H1 (cell line): Measurements from ENCODE around the gene ARRDC1. TPM values are rescaled to one million over a fixed set of nuclear protein-coding genes. Genes with fewer than 3 reads are reported as not detected.

ENCODE experiments used
- CBX8 ChIP-seq: fragments of 300-800, 300-1000 bp; sonication (generic); IDR thresholded peaks from 2 replicates; pipeline ENCODE4 v1.7.1; 2016; ENCODE audit warnings: low read depth, low read length, borderline replicate concordance
- GABPA ChIP-seq: IDR thresholded peaks from 2 replicates; pipeline ENCODE4 v1.6.1; 2011; ENCODE audit warnings: mild to moderate bottlenecking, low read length, moderate library complexity, borderline replicate concordance; ENCODE audit not compliant: insufficient read depth
- NRF1 ChIP-seq: IDR thresholded peaks from 2 replicates; pipeline ENCODE4 v1.6.1; 2011; ENCODE audit warnings: mild to moderate bottlenecking, low read depth, low read length, improper control_type of control experiment
- SP2 ChIP-seq: IDR thresholded peaks from 2 replicates; pipeline ENCODE4 v1.6.1; 2012; ENCODE audit warnings: mild to moderate bottlenecking, low read length, inconsistent platforms
- TAF1 ChIP-seq: IDR thresholded peaks from 2 replicates; pipeline ENCODE4 v1.6.1; 2011; ENCODE audit warnings: mild to moderate bottlenecking, low read depth, low read length
- TEAD4 ChIP-seq: IDR thresholded peaks from 2 replicates; pipeline ENCODE4 v1.6.1; 2012; ENCODE audit warnings: low read depth, low read length, inconsistent platforms, mixed read lengths
- polyA plus RNA-seq, 7 experiments: library from polyadenylated mRNA; depleted of rRNA in 3 of 7; stranded (reverse) in 5 of 7; unstranded in 2 of 7; fragments of >200 nt in 5 of 7; fragments of 200-250 nt in 2 of 7; gene quantifications; 1 replicate in 5 of 7; 2 replicates in 1 of 7; 4 replicates in 1 of 7; pipeline versions ENCODE4 v1.2.1 to v1.2.3, GENCODE V29; 2011 to 2013; ENCODE audit warnings: missing spikeins in 2 of 7, mixed read lengths in 2 of 7
- total RNA-seq: library from RNA; stranded (reverse); fragmentation: NEBNext Ultra II Directional; extraction: Animal tissue kit (Norgen Biotek cat#: 25700); gene quantifications from 2 replicates; pipeline ENCODE4 v1.2.1, GENCODE V29; 2021
- TF ChIP-seq, protein P1 (sequence below): fragments of 300-600 bp; sonication (generic); IDR thresholded peaks from 2 replicates; pipeline ENCODE4 v1.7.1; 2012; ENCODE audit warnings: low read length, moderate library complexity, mild to moderate bottlenecking, inconsistent platforms; ENCODE audit not compliant: insufficient replicate concordance

ARRDC1 gene
- total and polyA plus RNA-seq, 2 of the 8 experiments (the other 6 are each of a cell fraction or from before 2014, with no cell fraction given), result 22.0 to 58.4 TPM

DNA sequence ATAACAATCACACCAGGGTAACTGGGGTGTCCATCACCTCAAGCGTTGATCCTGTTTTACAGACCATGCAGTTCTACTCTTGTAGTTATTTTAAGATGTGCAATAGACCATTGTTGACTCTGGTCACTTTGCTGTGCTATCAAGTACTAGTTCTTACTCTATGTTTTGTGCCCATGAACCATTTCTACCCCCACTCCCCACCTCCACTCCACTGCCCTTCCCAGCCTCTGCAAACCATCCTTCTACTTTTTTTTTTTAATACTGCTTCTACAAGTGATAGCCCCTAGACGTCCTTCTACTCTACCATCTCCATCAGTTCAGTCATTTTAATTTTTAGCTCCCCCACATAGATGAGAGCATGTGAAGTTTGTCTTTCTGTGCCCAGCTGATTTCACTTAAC lies 52.1 kb downstream of the ARRDC1 start (continued):
- TF ChIP-seq, protein P1, sequence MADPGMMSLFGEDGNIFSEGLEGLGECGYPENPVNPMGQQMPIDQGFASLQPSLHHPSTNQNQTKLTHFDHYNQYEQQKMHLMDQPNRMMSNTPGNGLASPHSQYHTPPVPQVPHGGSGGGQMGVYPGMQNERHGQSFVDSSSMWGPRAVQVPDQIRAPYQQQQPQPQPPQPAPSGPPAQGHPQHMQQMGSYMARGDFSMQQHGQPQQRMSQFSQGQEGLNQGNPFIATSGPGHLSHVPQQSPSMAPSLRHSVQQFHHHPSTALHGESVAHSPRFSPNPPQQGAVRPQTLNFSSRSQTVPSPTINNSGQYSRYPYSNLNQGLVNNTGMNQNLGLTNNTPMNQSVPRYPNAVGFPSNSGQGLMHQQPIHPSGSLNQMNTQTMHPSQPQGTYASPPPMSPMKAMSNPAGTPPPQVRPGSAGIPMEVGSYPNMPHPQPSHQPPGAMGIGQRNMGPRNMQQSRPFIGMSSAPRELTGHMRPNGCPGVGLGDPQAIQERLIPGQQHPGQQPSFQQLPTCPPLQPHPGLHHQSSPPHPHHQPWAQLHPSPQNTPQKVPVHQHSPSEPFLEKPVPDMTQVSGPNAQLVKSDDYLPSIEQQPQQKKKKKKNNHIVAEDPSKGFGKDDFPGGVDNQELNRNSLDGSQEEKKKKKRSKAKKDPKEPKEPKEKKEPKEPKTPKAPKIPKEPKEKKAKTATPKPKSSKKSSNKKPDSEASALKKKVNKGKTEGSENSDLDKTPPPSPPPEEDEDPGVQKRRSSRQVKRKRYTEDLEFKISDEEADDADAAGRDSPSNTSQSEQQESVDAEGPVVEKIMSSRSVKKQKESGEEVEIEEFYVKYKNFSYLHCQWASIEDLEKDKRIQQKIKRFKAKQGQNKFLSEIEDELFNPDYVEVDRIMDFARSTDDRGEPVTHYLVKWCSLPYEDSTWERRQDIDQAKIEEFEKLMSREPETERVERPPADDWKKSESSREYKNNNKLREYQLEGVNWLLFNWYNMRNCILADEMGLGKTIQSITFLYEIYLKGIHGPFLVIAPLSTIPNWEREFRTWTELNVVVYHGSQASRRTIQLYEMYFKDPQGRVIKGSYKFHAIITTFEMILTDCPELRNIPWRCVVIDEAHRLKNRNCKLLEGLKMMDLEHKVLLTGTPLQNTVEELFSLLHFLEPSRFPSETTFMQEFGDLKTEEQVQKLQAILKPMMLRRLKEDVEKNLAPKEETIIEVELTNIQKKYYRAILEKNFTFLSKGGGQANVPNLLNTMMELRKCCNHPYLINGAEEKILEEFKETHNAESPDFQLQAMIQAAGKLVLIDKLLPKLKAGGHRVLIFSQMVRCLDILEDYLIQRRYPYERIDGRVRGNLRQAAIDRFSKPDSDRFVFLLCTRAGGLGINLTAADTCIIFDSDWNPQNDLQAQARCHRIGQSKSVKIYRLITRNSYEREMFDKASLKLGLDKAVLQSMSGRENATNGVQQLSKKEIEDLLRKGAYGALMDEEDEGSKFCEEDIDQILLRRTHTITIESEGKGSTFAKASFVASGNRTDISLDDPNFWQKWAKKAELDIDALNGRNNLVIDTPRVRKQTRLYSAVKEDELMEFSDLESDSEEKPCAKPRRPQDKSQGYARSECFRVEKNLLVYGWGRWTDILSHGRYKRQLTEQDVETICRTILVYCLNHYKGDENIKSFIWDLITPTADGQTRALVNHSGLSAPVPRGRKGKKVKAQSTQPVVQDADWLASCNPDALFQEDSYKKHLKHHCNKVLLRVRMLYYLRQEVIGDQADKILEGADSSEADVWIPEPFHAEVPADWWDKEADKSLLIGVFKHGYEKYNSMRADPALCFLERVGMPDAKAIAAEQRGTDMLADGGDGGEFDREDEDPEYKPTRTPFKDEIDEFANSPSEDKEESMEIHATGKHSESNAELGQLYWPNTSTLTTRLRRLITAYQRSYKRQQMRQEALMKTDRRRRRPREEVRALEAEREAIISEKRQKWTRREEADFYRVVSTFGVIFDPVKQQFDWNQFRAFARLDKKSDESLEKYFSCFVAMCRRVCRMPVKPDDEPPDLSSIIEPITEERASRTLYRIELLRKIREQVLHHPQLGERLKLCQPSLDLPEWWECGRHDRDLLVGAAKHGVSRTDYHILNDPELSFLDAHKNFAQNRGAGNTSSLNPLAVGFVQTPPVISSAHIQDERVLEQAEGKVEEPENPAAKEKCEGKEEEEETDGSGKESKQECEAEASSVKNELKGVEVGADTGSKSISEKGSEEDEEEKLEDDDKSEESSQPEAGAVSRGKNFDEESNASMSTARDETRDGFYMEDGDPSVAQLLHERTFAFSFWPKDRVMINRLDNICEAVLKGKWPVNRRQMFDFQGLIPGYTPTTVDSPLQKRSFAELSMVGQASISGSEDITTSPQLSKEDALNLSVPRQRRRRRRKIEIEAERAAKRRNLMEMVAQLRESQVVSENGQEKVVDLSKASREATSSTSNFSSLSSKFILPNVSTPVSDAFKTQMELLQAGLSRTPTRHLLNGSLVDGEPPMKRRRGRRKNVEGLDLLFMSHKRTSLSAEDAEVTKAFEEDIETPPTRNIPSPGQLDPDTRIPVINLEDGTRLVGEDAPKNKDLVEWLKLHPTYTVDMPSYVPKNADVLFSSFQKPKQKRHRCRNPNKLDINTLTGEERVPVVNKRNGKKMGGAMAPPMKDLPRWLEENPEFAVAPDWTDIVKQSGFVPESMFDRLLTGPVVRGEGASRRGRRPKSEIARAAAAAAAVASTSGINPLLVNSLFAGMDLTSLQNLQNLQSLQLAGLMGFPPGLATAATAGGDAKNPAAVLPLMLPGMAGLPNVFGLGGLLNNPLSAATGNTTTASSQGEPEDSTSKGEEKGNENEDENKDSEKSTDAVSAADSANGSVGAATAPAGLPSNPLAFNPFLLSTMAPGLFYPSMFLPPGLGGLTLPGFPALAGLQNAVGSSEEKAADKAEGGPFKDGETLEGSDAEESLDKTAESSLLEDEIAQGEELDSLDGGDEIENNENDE, result no peak
- TF ChIP-seq CBX8 (no peak), TAF1 (no peak), SP2 (no peak), NRF1 (no peak), TEAD4 (no peak), GABPA (no peak)
- TF ChIP-seq, all 59 proteins: peak for 0
